ENCODE results near the gene COL1A2.

COL1A2 gene

GRCh38 chr7:94406696-94407095 lies 12.0 kb downstream of the COL1A2 start:
- no peaks in the 10 kb centered on the region for H3K27me3 ChIP-seq (ENCODE audit: control insufficient read depth, insufficient read depth, low read length)
- H3K4me1 ChIP-seq (ENCODE audit: control insufficient read depth, insufficient read depth, low read length): no peaks in the 10 kb centered on the region
- no peak for DNase-seq (ENCODE audit: low read depth, low spot score)
- H3K36me3 ChIP-seq (ENCODE audit: control insufficient read depth, insufficient read depth, low read length): peaks cover 12% of the 10 kb centered on the region; the same call in 1 of the 2 replicates
- H3K4me3 ChIP-seq (ENCODE audit: low read length): no peak overlapping the region
- no peak overlapping the region for H3K27ac ChIP-seq (ENCODE audit: low read length)
- WGBS (ENCODE audit: insufficient coverage, insufficient read length): 100% methylated on average over 2 of the region's 6 CpGs
- H3K9me3 ChIP-seq (ENCODE audit: control insufficient read depth, insufficient read depth, low read length): no peaks in the 10 kb centered on the region

GRCh38 chr7:94409200-94409948 lies 14.7 kb downstream of the COL1A2 start:
- no peaks in the 10 kb centered on the region for H3K4me1 ChIP-seq (ENCODE audit: control insufficient read depth, insufficient read depth, low read length)
- WGBS (ENCODE audit: insufficient coverage, insufficient read length): no CpG with 5 or more reads among the region's 15 CpGs

GRCh38 chr7:94410413-94411187 lies 15.9 kb downstream of the COL1A2 start:
- peaks cover 22% of the 10 kb centered on the region; the same call in 1 of the 2 replicates for H3K36me3 ChIP-seq (ENCODE audit: control insufficient read depth, insufficient read depth, low read length)
- no peaks in the 10 kb centered on the region for H3K9me3 ChIP-seq (ENCODE audit: control insufficient read depth, insufficient read depth, low read length)
- no peak overlapping the region for H3K27ac ChIP-seq (ENCODE audit: low read length)
- no peak for DNase-seq (ENCODE audit: low read depth, low spot score)
- H3K4me1 ChIP-seq (ENCODE audit: control insufficient read depth, insufficient read depth, low read length): no peaks in the 10 kb centered on the region
- no peaks in the 10 kb centered on the region for H3K27me3 ChIP-seq (ENCODE audit: control insufficient read depth, insufficient read depth, low read length)
- WGBS (ENCODE audit: insufficient coverage, insufficient read length): no CpG with 5 or more reads among the region's 6 CpGs
- no peak overlapping the region for H3K4me3 ChIP-seq (ENCODE audit: low read length)

More at GRCh38 chr7:94409200-94409948, 14.7 kb downstream of the COL1A2 start:
- Histone ChIP-seq H3K4me3 (ENCODE audit: low read length) (no peak overlapping the region), H3K27ac (ENCODE audit: low read length) (no peak overlapping the region), H3K27me3 (ENCODE audit: control insufficient read depth, insufficient read depth, low read length) (no peaks in the 10 kb centered on the region), H3K36me3 (ENCODE audit: control insufficient read depth, insufficient read depth, low read length) (peaks cover 23% of the 10 kb centered on the region; the same call in 1 of the 2 replicates), H3K9me3 (ENCODE audit: control insufficient read depth, insufficient read depth, low read length) (no peaks in the 10 kb centered on the region)
- DNase-seq (ENCODE audit: low read depth, low spot score): no peak

- no peak overlapping the region for H3K27ac ChIP-seq (ENCODE audit: low read length)
- no peaks in the 10 kb centered on the region for H3K27me3 ChIP-seq (ENCODE audit: control insufficient read depth, insufficient read depth, low read length)
- peaks cover 22% of the 10 kb centered on the region; the same call in 1 of the 2 replicates for H3K36me3 ChIP-seq (ENCODE audit: control insufficient read depth, insufficient read depth, low read length)
- no peaks in the 10 kb centered on the region for H3K9me3 ChIP-seq (ENCODE audit: control insufficient read depth, insufficient read depth, low read length)
- no peaks in the 10 kb centered on the region for H3K4me1 ChIP-seq (ENCODE audit: control insufficient read depth, insufficient read depth, low read length)
- no peak for DNase-seq (ENCODE audit: low read depth, low spot score)
- H3K4me3 ChIP-seq (ENCODE audit: low read length): no peak overlapping the region
Measured at GRCh38 chr7:94411188-94411466, 16.4 kb downstream of the COL1A2 start.

- H3K36me3 ChIP-seq (ENCODE audit: control insufficient read depth, insufficient read depth, low read length): peaks cover 29% of the 10 kb centered on the region; the same call in 1 of the 2 replicates
Measured at GRCh38 chr7:94412762-94413322, 18.1 kb downstream of the COL1A2 start.

GRCh38 chr7:94414481-94414880 lies 19.8 kb downstream of the COL1A2 start:
- Histone ChIP-seq H3K9me3 (ENCODE audit: control insufficient read depth, insufficient read depth, low read length) (no peaks in the 10 kb centered on the region), H3K27me3 (ENCODE audit: control insufficient read depth, insufficient read depth, low read length) (no peaks in the 10 kb centered on the region), H3K27ac (ENCODE audit: low read length) (no peak overlapping the region), H3K4me3 (ENCODE audit: low read length) (no peak overlapping the region), H3K36me3 (ENCODE audit: control insufficient read depth, insufficient read depth, low read length) (peaks cover 25% of the 10 kb centered on the region; the same call in 1 of the 2 replicates), H3K4me1 (ENCODE audit: control insufficient read depth, insufficient read depth, low read length) (no peaks in the 10 kb centered on the region)
- no CpG with 5 or more reads among the region's 2 CpGs for WGBS (ENCODE audit: insufficient coverage, insufficient read length)
- no peak for DNase-seq (ENCODE audit: low read depth, low spot score)

More at GRCh38 chr7:94412762-94413322, 18.1 kb downstream of the COL1A2 start:
- Histone ChIP-seq H3K9me3 (ENCODE audit: control insufficient read depth, insufficient read depth, low read length) (no peaks in the 10 kb centered on the region), H3K27me3 (ENCODE audit: control insufficient read depth, insufficient read depth, low read length) (no peaks in the 10 kb centered on the region), H3K4me3 (ENCODE audit: low read length) (no peak overlapping the region), H3K27ac (ENCODE audit: low read length) (no peak overlapping the region), H3K4me1 (ENCODE audit: control insufficient read depth, insufficient read depth, low read length) (no peaks in the 10 kb centered on the region)
- WGBS (ENCODE audit: insufficient coverage, insufficient read length): no CpG with 5 or more reads among the region's 3 CpGs
- no peak for DNase-seq (ENCODE audit: low read depth, low spot score)

GRCh38 chr7:94414980-94415379 lies 20.3 kb downstream of the COL1A2 start:
- H3K4me3 ChIP-seq (ENCODE audit: low read length): no peak overlapping the region
- H3K27ac ChIP-seq (ENCODE audit: low read length): no peak overlapping the region
- H3K27me3 ChIP-seq (ENCODE audit: control insufficient read depth, insufficient read depth, low read length): no peaks in the 10 kb centered on the region
- no peaks in the 10 kb centered on the region for H3K9me3 ChIP-seq (ENCODE audit: control insufficient read depth, insufficient read depth, low read length)
- no peak for DNase-seq (ENCODE audit: low read depth, low spot score)
- H3K4me1 ChIP-seq (ENCODE audit: control insufficient read depth, insufficient read depth, low read length): no peaks in the 10 kb centered on the region
- peaks cover 24% of the 10 kb centered on the region; the same call in 1 of the 2 replicates for H3K36me3 ChIP-seq (ENCODE audit: control insufficient read depth, insufficient read depth, low read length)

GRCh38 chr7:94417306-94417705 lies 22.6 kb downstream of the COL1A2 start:
- WGBS (ENCODE audit: insufficient coverage, insufficient read length): no CpG with 5 or more reads among the region's 1 CpG
- peaks cover 29% of the 10 kb centered on the region; the same call in 1 of the 2 replicates for H3K36me3 ChIP-seq (ENCODE audit: control insufficient read depth, insufficient read depth, low read length)

GRCh38 chr7:94417901-94418300 lies 23.2 kb downstream of the COL1A2 start:
- H3K36me3 ChIP-seq (ENCODE audit: control insufficient read depth, insufficient read depth, low read length): peaks cover 27% of the 10 kb centered on the region; the same call in 1 of the 2 replicates
- H3K27me3 ChIP-seq (ENCODE audit: control insufficient read depth, insufficient read depth, low read length): no peaks in the 10 kb centered on the region
- H3K4me3 ChIP-seq (ENCODE audit: low read length): no peak overlapping the region
- H3K27ac ChIP-seq (ENCODE audit: low read length): no peak overlapping the region
- no peaks in the 10 kb centered on the region for H3K9me3 ChIP-seq (ENCODE audit: control insufficient read depth, insufficient read depth, low read length)
- H3K4me1 ChIP-seq (ENCODE audit: control insufficient read depth, insufficient read depth, low read length): no peaks in the 10 kb centered on the region
- DNase-seq (ENCODE audit: low read depth, low spot score): no peak
- WGBS (ENCODE audit: insufficient coverage, insufficient read length): no CpG with 5 or more reads among the region's 3 CpGs

More at GRCh38 chr7:94417306-94417705, 22.6 kb downstream of the COL1A2 start:
- Histone ChIP-seq H3K4me1 (ENCODE audit: control insufficient read depth, insufficient read depth, low read length) (no peaks in the 10 kb centered on the region), H3K27me3 (ENCODE audit: control insufficient read depth, insufficient read depth, low read length) (no peaks in the 10 kb centered on the region), H3K4me3 (ENCODE audit: low read length) (no peak overlapping the region), H3K9me3 (ENCODE audit: control insufficient read depth, insufficient read depth, low read length) (no peaks in the 10 kb centered on the region), H3K27ac (ENCODE audit: low read length) (no peak overlapping the region)
- DNase-seq (ENCODE audit: low read depth, low spot score): no peak

GRCh38 chr7:94418851-94419250 lies 24.2 kb downstream of the COL1A2 start:
- no peaks in the 10 kb centered on the region for H3K4me1 ChIP-seq (ENCODE audit: control insufficient read depth, insufficient read depth, low read length)
- WGBS (ENCODE audit: insufficient coverage, insufficient read length): no CpG with 5 or more reads among the region's 5 CpGs
- no peaks in the 10 kb centered on the region for H3K9me3 ChIP-seq (ENCODE audit: control insufficient read depth, insufficient read depth, low read length)
- no peak overlapping the region for H3K4me3 ChIP-seq (ENCODE audit: low read length)
- H3K27ac ChIP-seq (ENCODE audit: low read length): no peak overlapping the region
- H3K27me3 ChIP-seq (ENCODE audit: control insufficient read depth, insufficient read depth, low read length): no peaks in the 10 kb centered on the region
- no peak for DNase-seq (ENCODE audit: low read depth, low spot score)
- peaks cover 24% of the 10 kb centered on the region; the same call in 1 of the 2 replicates for H3K36me3 ChIP-seq (ENCODE audit: control insufficient read depth, insufficient read depth, low read length)

Data from iPS DF 6.9 (cell line).